Upper lobe of left lung (tissue), 4 donors: ENCODE measurements around the gene PARD3B.

Experiments used
- CTCF ChIP-seq, 6 experiments: fragments of 450-650 bp in 4 of 6; fragments of 200-600 bp in 2 of 6; sonication (generic) in 2 of 6; IDR thresholded peaks; one replicate each; pipeline ENCODE4 v1.5.1; 2016 to 2019; ENCODE audit warnings: antibody characterized with exemption in 6 of 6
- EP300 ChIP-seq, 4 donors: sonication (generic); formaldehyde crosslinking; IDR thresholded peaks; one replicate each; pipeline ENCODE4 v1.5.1; 2017; ENCODE audit warnings: antibody characterized with exemption in 4 of 4, control low read depth in 2 of 4
- POLR2A ChIP-seq, 4 donors: fragments of 450-650 bp; IDR thresholded peaks; one replicate each; pipeline ENCODE4 v1.5.1; 2016 to 2017; ENCODE audit warnings: antibody characterized with exemption in 4 of 4, mild to moderate bottlenecking in 2 of 4
- POLR2AphosphoS5 ChIP-seq, 2 donors: sonication (generic); formaldehyde crosslinking; IDR thresholded peaks; one replicate each; pipeline ENCODE4 v1.5.1; 2017; ENCODE audit warnings: antibody characterized with exemption in 2 of 2

- TF ChIP-seq CTCF (IDR thresholded peaks at IDR 0.05) (no peak), POLR2A (IDR thresholded peaks at IDR 0.05) (no peak), POLR2AphosphoS5 (IDR thresholded peaks at IDR 0.05) (no peak), EP300 (IDR thresholded peaks at IDR 0.05) (no peak)
These were observed 890.7 kb downstream of the PARD3B start for GRCh38 chr2:205435970-205436369.
